Measurements from ENCODE around the gene SPAG16. TPM values are rescaled to one million over a fixed set of nuclear protein-coding genes. Genes with fewer than 3 reads are reported as not detected.

Gene SPAG16
- total RNA-seq, 1 experiment from 2014 or later, result 16.0 TPM

GRCh38 chr2:213806125-213806726 is 522.0 kb downstream of the SPAG16 start:
- no peaks in the 10 kb centered on the region for H3K36me3 Mint-ChIP-seq
- no peaks in the 10 kb centered on the region for H3K27me3 Mint-ChIP-seq (ENCODE audit: low read depth)
- no peaks in the 10 kb centered on the region for H3K4me1 Mint-ChIP-seq
- ChIA-PET CTCF (no interaction called here), POLR2A (no interaction called here)
- TF ChIP-seq GABPB1 (CRISPR knock-in tag; IDR thresholded peaks at IDR 0.05) (no peak), ATF3 (CRISPR knock-in tag; conservative IDR thresholded peaks at IDR 0.05) (no peak), MXD4 (CRISPR knock-in tag; IDR thresholded peaks at IDR 0.05; ENCODE audit: borderline replicate concordance) (no peak), NR2C2 (CRISPR knock-in tag; IDR thresholded peaks at IDR 0.05) (no peak), ELF4 (CRISPR knock-in tag; IDR thresholded peaks at IDR 0.05; ENCODE audit: low read depth) (no peak), ZNF263 (CRISPR knock-in tag; IDR thresholded peaks at IDR 0.05; ENCODE audit: low read depth) (no peak), ATF2 (CRISPR knock-in tag; IDR thresholded peaks at IDR 0.05; ENCODE audit: borderline replicate concordance, low read depth) (no peak), CREM (CRISPR knock-in tag; IDR thresholded peaks at IDR 0.05) (no peak), NFE2L1 (CRISPR knock-in tag; IDR thresholded peaks at IDR 0.05) (no peak), ZNF121 (CRISPR knock-in tag; IDR thresholded peaks at IDR 0.05) (no peak), SMAD3 (CRISPR knock-in tag; IDR thresholded peaks at IDR 0.05; ENCODE audit: borderline replicate concordance) (no peak), FOXJ3 (CRISPR knock-in tag; IDR thresholded peaks at IDR 0.05; ENCODE audit: borderline replicate concordance) (no peak), NR1H2 (CRISPR knock-in tag; IDR thresholded peaks at IDR 0.05) (no peak), NFYB (CRISPR knock-in tag; conservative IDR thresholded peaks at IDR 0.05; ENCODE audit: low read depth) (no peak), JUN (CRISPR knock-in tag; IDR thresholded peaks at IDR 0.05) (no peak), ZNF281 (CRISPR knock-in tag; IDR thresholded peaks at IDR 0.05) (no peak), PRRX2 (CRISPR knock-in tag; IDR thresholded peaks at IDR 0.05) (no peak)
- TF ChIP-seq, protein P1, sequence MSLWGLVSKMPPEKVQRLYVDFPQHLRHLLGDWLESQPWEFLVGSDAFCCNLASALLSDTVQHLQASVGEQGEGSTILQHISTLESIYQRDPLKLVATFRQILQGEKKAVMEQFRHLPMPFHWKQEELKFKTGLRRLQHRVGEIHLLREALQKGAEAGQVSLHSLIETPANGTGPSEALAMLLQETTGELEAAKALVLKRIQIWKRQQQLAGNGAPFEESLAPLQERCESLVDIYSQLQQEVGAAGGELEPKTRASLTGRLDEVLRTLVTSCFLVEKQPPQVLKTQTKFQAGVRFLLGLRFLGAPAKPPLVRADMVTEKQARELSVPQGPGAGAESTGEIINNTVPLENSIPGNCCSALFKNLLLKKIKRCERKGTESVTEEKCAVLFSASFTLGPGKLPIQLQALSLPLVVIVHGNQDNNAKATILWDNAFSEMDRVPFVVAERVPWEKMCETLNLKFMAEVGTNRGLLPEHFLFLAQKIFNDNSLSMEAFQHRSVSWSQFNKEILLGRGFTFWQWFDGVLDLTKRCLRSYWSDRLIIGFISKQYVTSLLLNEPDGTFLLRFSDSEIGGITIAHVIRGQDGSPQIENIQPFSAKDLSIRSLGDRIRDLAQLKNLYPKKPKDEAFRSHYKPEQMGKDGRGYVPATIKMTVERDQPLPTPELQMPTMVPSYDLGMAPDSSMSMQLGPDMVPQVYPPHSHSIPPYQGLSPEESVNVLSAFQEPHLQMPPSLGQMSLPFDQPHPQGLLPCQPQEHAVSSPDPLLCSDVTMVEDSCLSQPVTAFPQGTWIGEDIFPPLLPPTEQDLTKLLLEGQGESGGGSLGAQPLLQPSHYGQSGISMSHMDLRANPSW (CRISPR knock-in tag; conservative IDR thresholded peaks at IDR 0.05; ENCODE audit: low read depth), result no peak
- TF ChIP-seq, protein P2, sequence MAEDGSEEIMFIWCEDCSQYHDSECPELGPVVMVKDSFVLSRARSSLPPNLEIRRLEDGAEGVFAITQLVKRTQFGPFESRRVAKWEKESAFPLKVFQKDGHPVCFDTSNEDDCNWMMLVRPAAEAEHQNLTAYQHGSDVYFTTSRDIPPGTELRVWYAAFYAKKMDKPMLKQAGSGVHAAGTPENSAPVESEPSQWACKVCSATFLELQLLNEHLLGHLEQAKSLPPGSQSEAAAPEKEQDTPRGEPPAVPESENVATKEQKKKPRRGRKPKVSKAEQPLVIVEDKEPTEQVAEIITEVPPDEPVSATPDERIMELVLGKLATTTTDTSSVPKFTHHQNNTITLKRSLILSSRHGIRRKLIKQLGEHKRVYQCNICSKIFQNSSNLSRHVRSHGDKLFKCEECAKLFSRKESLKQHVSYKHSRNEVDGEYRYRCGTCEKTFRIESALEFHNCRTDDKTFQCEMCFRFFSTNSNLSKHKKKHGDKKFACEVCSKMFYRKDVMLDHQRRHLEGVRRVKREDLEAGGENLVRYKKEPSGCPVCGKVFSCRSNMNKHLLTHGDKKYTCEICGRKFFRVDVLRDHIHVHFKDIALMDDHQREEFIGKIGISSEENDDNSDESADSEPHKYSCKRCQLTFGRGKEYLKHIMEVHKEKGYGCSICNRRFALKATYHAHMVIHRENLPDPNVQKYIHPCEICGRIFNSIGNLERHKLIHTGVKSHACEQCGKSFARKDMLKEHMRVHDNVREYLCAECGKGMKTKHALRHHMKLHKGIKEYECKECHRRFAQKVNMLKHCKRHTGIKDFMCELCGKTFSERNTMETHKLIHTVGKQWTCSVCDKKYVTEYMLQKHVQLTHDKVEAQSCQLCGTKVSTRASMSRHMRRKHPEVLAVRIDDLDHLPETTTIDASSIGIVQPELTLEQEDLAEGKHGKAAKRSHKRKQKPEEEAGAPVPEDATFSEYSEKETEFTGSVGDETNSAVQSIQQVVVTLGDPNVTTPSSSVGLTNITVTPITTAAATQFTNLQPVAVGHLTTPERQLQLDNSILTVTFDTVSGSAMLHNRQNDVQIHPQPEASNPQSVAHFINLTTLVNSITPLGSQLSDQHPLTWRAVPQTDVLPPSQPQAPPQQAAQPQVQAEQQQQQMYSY (CRISPR knock-in tag; IDR thresholded peaks at IDR 0.05), result no peak
- TF ChIP-seq, protein P3, sequence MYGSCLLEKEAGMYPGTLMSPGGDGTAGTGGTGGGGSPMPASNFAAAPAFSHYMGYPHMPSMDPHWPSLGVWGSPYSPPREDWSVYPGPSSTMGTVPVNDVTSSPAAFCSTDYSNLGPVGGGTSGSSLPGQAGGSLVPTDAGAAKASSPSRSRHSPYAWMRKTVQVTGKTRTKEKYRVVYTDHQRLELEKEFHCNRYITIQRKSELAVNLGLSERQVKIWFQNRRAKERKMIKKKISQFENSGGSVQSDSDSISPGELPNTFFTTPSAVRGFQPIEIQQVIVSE (CRISPR knock-in tag; IDR thresholded peaks at IDR 0.05; ENCODE audit: borderline replicate concordance), result no peak
- H3K4me3 Mint-ChIP-seq, result no peak overlapping the region
- DNase-seq (ENCODE audit: low spot score), result no peak
- H3K27ac Mint-ChIP-seq, result no peak overlapping the region
- no peak for ATAC-seq
- no peaks in the 10 kb centered on the region for H3K9me3 Mint-ChIP-seq
